K562 (cell line): ENCODE data around the gene BOLA1. TPM values are rescaled to one million over a fixed set of nuclear protein-coding genes. Genes with fewer than 3 reads are reported as not detected.
A peak's percentile ranks its signal among the peaks of the same experiment; 100 is the strongest.

Experiments used
- CREB3L1 ChIP-seq: fragments of 450-650 bp; IDR thresholded peaks from 2 replicates; pipeline ENCODE4 v1.6.1; 2014; ENCODE audit warnings: low read depth, mild to moderate bottlenecking, moderate library complexity, borderline replicate concordance
- EP300 ChIP-seq: IDR thresholded peaks from 2 replicates; pipeline ENCODE4 v1.6.1; 2012; ENCODE audit warnings: low read length, improper control_type of control experiment
- ETS1 ChIP-seq: conservative IDR thresholded peaks from 2 replicates; pipeline ENCODE4 v1.6.1; 2011; ENCODE audit warnings: low read depth, mild to moderate bottlenecking, low read length; ENCODE audit not compliant: control insufficient read depth
- ETV5 ChIP-seq: sonication (generic); formaldehyde crosslinking; IDR thresholded peaks from 2 replicates; pipeline ENCODE4 v1.4.0; 2020; ENCODE audit warnings: low read depth, mild to moderate bottlenecking, missing genetic modification reagents
- FOSL1 ChIP-seq: fragments of 200-800 bp; sonication (Bioruptor generic); conservative IDR thresholded peaks from 2 replicates; pipeline ENCODE4 v1.6.1; 2016; ENCODE audit warnings: missing genetic modification characterization, missing compliant biosample characterization
- FOXK1 ChIP-seq: sonication (generic); formaldehyde crosslinking; IDR thresholded peaks from 2 replicates; pipeline ENCODE4 v1.8.0; 2022; ENCODE audit warnings: missing genetic modification reagents, mild to moderate bottlenecking, borderline replicate concordance
- GMEB1 ChIP-seq: fragments of 250-450 bp; sonication (Bioruptor Pico); IDR thresholded peaks from 2 replicates; pipeline ENCODE4 v1.4.0; 2020; ENCODE audit warnings: mild to moderate bottlenecking
- GTF2B ChIP-seq: IDR thresholded peaks from 2 replicates; pipeline ENCODE4 v1.6.1; 2011; ENCODE audit not compliant: insufficient read length; ENCODE audit errors: extremely low read depth
- HDAC1 ChIP-seq, 2 experiments: fragments of 450-650 bp; IDR thresholded peaks; 2 replicates each; pipeline ENCODE4 v1.6.1; 2016 to 2017; ENCODE audit warnings: inconsistent platforms in 1 of 2, mild to moderate bottlenecking in 1 of 2, moderate library complexity in 1 of 2
- HNRNPK ChIP-seq: fragments of 200-400 bp; formaldehyde crosslinking; IDR thresholded peaks from one replicate; pipeline ENCODE4 v1.6.1; 2018; ENCODE audit warnings: mild to moderate bottlenecking, low read depth, low read length; ENCODE audit not compliant: poor library complexity, severe bottlenecking
- NFIX ChIP-seq: fragments of 250-450 bp; sonication (Bioruptor Pico); IDR thresholded peaks from 2 replicates; pipeline ENCODE4 v1.4.0; 2020; ENCODE audit warnings: low read depth, mild to moderate bottlenecking, moderate library complexity
- NONO ChIP-seq, 2 experiments: fragments of 200-400 bp in 1 of 2; fragments of 450-650 bp in 1 of 2; formaldehyde crosslinking in 1 of 2; IDR thresholded peaks; 2 replicates each; pipeline ENCODE4 v1.6.1; 2017; ENCODE audit warnings: low read depth in 2 of 2, mild to moderate bottlenecking in 2 of 2, moderate library complexity in 2 of 2, low read length in 1 of 2
- PTBP1 ChIP-seq: fragments of 200-400 bp; formaldehyde crosslinking; IDR thresholded peaks from 2 replicates; pipeline ENCODE4 v1.6.1; 2017; ENCODE audit warnings: low read depth, low read length
- RFX7 ChIP-seq: fragments of 250-450 bp; sonication (Bioruptor Pico); IDR thresholded peaks from 2 replicates; pipeline ENCODE4 v1.5.1; 2021; ENCODE audit warnings: mild to moderate bottlenecking
- SIN3A ChIP-seq, 2 experiments: fragments of 150-350 bp in 1 of 2; IDR thresholded peaks; 2 replicates each; pipeline ENCODE4 v1.6.1; 2011 to 2016; ENCODE audit warnings: borderline replicate concordance in 2 of 2, low read depth in 2 of 2, low read length in 2 of 2, mild to moderate bottlenecking in 2 of 2, moderate library complexity in 2 of 2; ENCODE audit not compliant: control insufficient read depth in 1 of 2
- SMAD1 ChIP-seq: fragments of 150-350 bp; IDR thresholded peaks from 2 replicates; pipeline ENCODE4 v1.6.1; 2014; ENCODE audit warnings: low read length, low read depth; ENCODE audit not compliant: partially characterized antibody
- SMARCA4 ChIP-seq: fragments of 450-650 bp; IDR thresholded peaks from 2 replicates; pipeline ENCODE4 v1.6.1; 2016
- SMARCA5 ChIP-seq: fragments of 450-650 bp; IDR thresholded peaks from 2 replicates; pipeline ENCODE4 v1.6.1; 2016
- TBL1XR1 ChIP-seq, 2 experiments: IDR thresholded peaks; 2 replicates each; pipeline ENCODE4 v1.6.1; 2012; ENCODE audit warnings: improper control_type of control experiment in 2 of 2, low read length in 2 of 2, mild to moderate bottlenecking in 1 of 2
- TGIF2 ChIP-seq: sonication (generic); formaldehyde crosslinking; IDR thresholded peaks from 2 replicates; pipeline ENCODE4 v1.8.1; 2022; ENCODE audit warnings: mild to moderate bottlenecking, missing genetic modification reagents, moderate library complexity
- ZNF561 ChIP-seq: fragments of 450-650 bp; formaldehyde crosslinking; conservative IDR thresholded peaks from 2 replicates; pipeline ENCODE4 v1.4.0; 2020; ENCODE audit warnings: mild to moderate bottlenecking, moderate library complexity
- ZNF764 ChIP-seq: fragments of 250-450 bp; sonication (Bioruptor Pico); IDR thresholded peaks from 2 replicates; pipeline ENCODE4 v1.4.0; 2020; ENCODE audit warnings: low read depth, mild to moderate bottlenecking, moderate library complexity
- polyA plus RNA-seq, 8 experiments: library from polyadenylated mRNA; depleted of rRNA in 4 of 8; stranded (reverse) in 5 of 8; unstranded in 3 of 8; fragments of >200 nt; fragmentation: Nextera tagmentation in 2 of 8; fragmentation: Illumina TruSeq in 1 of 8; extraction: Ambion mirVana in 2 of 8; extraction: Trizol in 1 of 8; gene quantifications; 2 replicates each; pipeline versions ENCODE4 v1.2.1 to v1.2.3, GENCODE V29; 2011 to 2014; ENCODE audit warnings: inconsistent platforms in 1 of 8, missing spikeins in 1 of 8
- total RNA-seq, 7 experiments: library from RNA; depleted of rRNA in 6 of 7; stranded (reverse); fragments of >200 nt in 6 of 7; fragmentation: Illumina TruSeq in 2 of 7; extraction: Trizol in 2 of 7; gene quantifications; 2 replicates each; pipeline versions ENCODE4 v1.2.1 to v1.2.3, GENCODE V29; 2011 to 2021; ENCODE audit warnings: low replicate concordance in 1 of 7

Gene BOLA1
- total and polyA plus RNA-seq, 9 of the 15 experiments (the other 6 are each of a cell fraction or from before 2014, with no cell fraction given) = 0.18 to 1.2 (median 0.40) TPM; not detected in 2

GRCh38 chr1:149888247-149888998 lies 10.9 kb upstream of the BOLA1 start (continued):
- TF ChIP-seq GMEB1 (CRISPR knock-in tag) (peak; percentile 12; the same call in 1 of the 2 replicates), SMAD1 (peak; percentile 21), ETS1 (peak; percentile 84), ZNF561 (0 out of 2 replicates have a peak, but pooled peaks have one; percentile 20), ETV5 (CRISPR knock-in tag) (0 out of 2 replicates have a peak, but pooled peaks have one; percentile 35), GTF2B (peak; percentile 69), CREB3L1 (peak; percentile 31), FOXK1 (no peak), RFX7 (CRISPR knock-in tag) (0 out of 2 replicates have a peak, but pooled peaks have one; percentile 3), SIN3A (IDR thresholded peaks at IDR 0.05; ENCODE audit: borderline replicate concordance in 2 of 2, control insufficient read depth in 1 of 2, low read depth in 2 of 2, low read length in 2 of 2) (peak in 1 of 2 experiments; percentile 34; a peak in 2 of 4 replicates), FOSL1 (tag) (peak; percentile 72), PTBP1 (peak; percentile 88), NFIX (CRISPR knock-in tag) (no peak), ZNF764 (0 out of 2 replicates have a peak, but pooled peaks have one; percentile 30), SMARCA4 (peak; percentile 50), HDAC1 (IDR thresholded peaks at IDR 0.05) (peak in 1 of 2 experiments; percentile 48; a peak in 2 of 4 replicates), HNRNPK (no peak), TGIF2 (no peak), SMARCA5 (peak; percentile 89; the same call in 1 of the 2 replicates), NONO (IDR thresholded peaks at IDR 0.05; ENCODE audit: low read depth in 2 of 2, low read length in 1 of 2) (0 out of 4 replicates have a peak, but pooled peaks of 1 of the 2 experiments have one; percentile 23), EP300 (peak; percentile 57; the same call in 1 of the 2 replicates), TBL1XR1 (IDR thresholded peaks at IDR 0.05; ENCODE audit: low read length in 2 of 2) (peak; percentile 56 to 82; a peak in 2 of 4 replicates)
